OCI-LY7 (cell line): ENCODE data around the gene SPRN. TPM values are rescaled to one million over a fixed set of nuclear protein-coding genes. Genes with fewer than 3 reads are reported as not detected.

ENCODE experiments used
- BruUV-seq: library from RNA; stranded (reverse); fragments of 400-500 nt; replicated peaks from 2 replicates; lab custom pipeline; 2021; lab: Mats Ljungman, UMichigan
- CTCF ChIA-PET: fragments of 300-600 bp; sonication (Branson Sonifier 250); formaldehyde crosslinking; loops from one replicate; lab custom pipeline; 2022; ENCODE audit warnings: antibody characterized with exemption; ENCODE audit not compliant: unreplicated experiment; lab: Charles Lee
- POLR2A ChIA-PET: fragments of 300-600 bp; sonication (Branson Sonifier 250); formaldehyde crosslinking; loops from one replicate; lab custom pipeline; 2022; ENCODE audit warnings: antibody characterized with exemption; lab: Charles Lee
- DNase-seq: peaks from one replicate; pipeline ENCODE4 v3.0.0-alpha.2; 2015; ENCODE audit warnings: low spot score
- H2AFZ ChIP-seq: fragments of 200-600 bp; sonication (generic), shearing (Covaris generic); 2 replicates; pipeline ENCODE4 v1.6.1; 2014; ENCODE audit warnings: mild to moderate bottlenecking, antibody characterized with exemption, low read length, moderate library complexity
- H3K27ac ChIP-seq: fragments of 200-600 bp; sonication (generic); 2 replicates; pipeline ENCODE4 v1.5.1; 2014; ENCODE audit warnings: mixed run types, low read depth, mild to moderate bottlenecking, moderate library complexity, low read length, inconsistent platforms; ENCODE audit not compliant: poor library complexity, severe bottlenecking
- H3K36me3 ChIP-seq: fragments of 200-600 bp; sonication (generic); 2 replicates; pipeline ENCODE4 v1.6.1; 2014; ENCODE audit warnings: mild to moderate bottlenecking, antibody characterized with exemption, low read length, moderate library complexity, mixed read lengths; ENCODE audit not compliant: insufficient read depth
- H3K4me1 ChIP-seq: fragments of 200-600 bp; sonication (generic); 2 replicates; pipeline ENCODE4 v1.5.1; 2014; ENCODE audit warnings: mild to moderate bottlenecking, low read length; ENCODE audit not compliant: insufficient read depth, poor library complexity, severe bottlenecking
- H3K4me2 ChIP-seq: fragments of 200-600 bp; sonication (generic); 2 replicates; pipeline ENCODE4 v1.6.1; 2014; ENCODE audit warnings: mild to moderate bottlenecking, low read length
- H3K4me3 ChIP-seq: fragments of 200-600 bp; sonication (generic); 2 replicates; pipeline ENCODE4 v1.5.1; 2014; ENCODE audit warnings: mild to moderate bottlenecking, low read depth, low read length; ENCODE audit not compliant: poor library complexity, severe bottlenecking
- H3K79me2 ChIP-seq: fragments of 200-600 bp; sonication (generic); 2 replicates; pipeline ENCODE4 v1.6.1; 2016; ENCODE audit warnings: low read depth, mild to moderate bottlenecking, low read length, moderate library complexity, mixed read lengths; ENCODE audit not compliant: insufficient read depth
- H3K9me2 ChIP-seq: fragments of 200-600 bp; sonication (generic); 2 replicates; pipeline ENCODE4 v1.6.1; 2016; ENCODE audit warnings: mild to moderate bottlenecking, low read length, mixed read lengths; ENCODE audit not compliant: insufficient read depth
- H3K9me3 ChIP-seq: fragments of 200-600 bp; sonication (generic); 2 replicates; pipeline ENCODE4 v1.6.1; 2014; ENCODE audit warnings: mild to moderate bottlenecking, mixed run types, low read length, mixed read lengths
- H4K20me1 ChIP-seq: fragments of 200-600 bp; sonication (generic); 2 replicates; pipeline ENCODE4 v1.6.1; 2014; ENCODE audit warnings: mild to moderate bottlenecking, antibody characterized with exemption, low read length, moderate library complexity, mixed read lengths; ENCODE audit not compliant: insufficient read depth
- CTCF ChIP-seq: fragments of 200-600 bp; sonication (generic); conservative IDR thresholded peaks from 2 replicates; pipeline ENCODE4 v1.5.1; 2014; ENCODE audit warnings: mild to moderate bottlenecking, antibody characterized with exemption, low read length, moderate library complexity, mixed read lengths
- EZH2phosphoT487 ChIP-seq: fragments of 200-600 bp; sonication (generic); IDR thresholded peaks from 2 replicates; pipeline ENCODE4 v1.6.1; 2018; ENCODE audit warnings: low read depth, borderline replicate concordance, mild to moderate bottlenecking, mixed run types, antibody characterized with exemption, low read length, moderate library complexity, mixed read lengths
- intact Hi-C: fragments of 100-400 bp; cut with micrococcal nuclease; formaldehyde crosslinking; loops from one replicate; pipeline ENCODE4 v1.10.0; 2022; ENCODE audit not compliant: unreplicated experiment
- total RNA-seq, 2 experiments: library from RNA; depleted of rRNA in 1 of 2; stranded (reverse); fragments of >200 nt in 1 of 2; shearing (Covaris generic) in 1 of 2; gene quantifications; 2 replicates each; pipeline ENCODE4 v1.2.3, GENCODE V29; 2014 to 2022

SPRN gene
- total RNA-seq, 2 experiments from 2014 or later, result not detected

GRCh38 chr10:133457100-133457841, 32.8 kb upstream of the SPRN start:
- Histone ChIP-seq H3K9me2 (no peaks in the 10 kb centered on the region), H3K27ac (no peak overlapping the region), H3K36me3 (no peaks in the 10 kb centered on the region), H2AFZ (no peak overlapping the region), H3K79me2 (no peaks in the 10 kb centered on the region), H3K4me3 (no peak overlapping the region), H3K4me1 (no peaks in the 10 kb centered on the region), H3K4me2 (no peak overlapping the region), H3K9me3 (no peaks in the 10 kb centered on the region), H4K20me1 (no peaks in the 10 kb centered on the region)
- DNase-seq, result no peak
- ChIA-PET POLR2A (no interaction called here), CTCF (no interaction called here)
- TF ChIP-seq CTCF (no peak), EZH2phosphoT487 (no peak)
- intact Hi-C loops, result no loop called here
- no TSS peak for BruUV-seq

- no TSS peak for BruUV-seq
- H3K4me1 ChIP-seq, result no peaks in the 10 kb centered on the region
- no peaks in the 10 kb centered on the region for H3K9me3 ChIP-seq
- no peak for TF ChIP-seq CTCF
- TF ChIP-seq EZH2phosphoT487, result no peak
- no peak overlapping the region for H3K4me3 ChIP-seq
- no peak overlapping the region for H3K4me2 ChIP-seq
- POLR2A ChIA-PET, result no interaction called here
- no peaks in the 10 kb centered on the region for H3K9me2 ChIP-seq
- DNase-seq, result no peak
- CTCF ChIA-PET, result no interaction called here
- no peaks in the 10 kb centered on the region for H4K20me1 ChIP-seq
- H3K36me3 ChIP-seq, result no peaks in the 10 kb centered on the region
- H3K79me2 ChIP-seq, result no peaks in the 10 kb centered on the region
- H3K27ac ChIP-seq, result no peak overlapping the region
- H2AFZ ChIP-seq, result no peak overlapping the region
- intact Hi-C loops, result no loop called here
Measured at GRCh38 chr10:133456041-133456951, 31.9 kb upstream of the SPRN start.
